Suppressor macrophage (primary cell): ENCODE data around the gene MYO1D.
"Not testable (repeated sequence)": the region's sequence is repeated elsewhere in the genome, so short reads cannot be mapped to it uniquely, and the experiment has no call there.

Experiments used
- DNase-seq, 4 experiments: peaks; one replicate each; pipeline ENCODE4 v3.0.0-alpha.2; 2020 to 2022

The MYO1D gene

GRCh38 chr17:32451879-32452278 lies 425.0 kb downstream of the MYO1D start:
- no peak for DNase-seq

- not testable (repeated sequence) for DNase-seq
Observed at GRCh38 chr17:32450379-32450778, 426.5 kb downstream of the MYO1D start.

- peak in 2 of 4 experiments; percentile 8 to 30 for DNase-seq
Observed at GRCh38 chr17:32449963-32450362, 427.0 kb downstream of the MYO1D start.

GRCh38 chr17:32446949-32447348 lies 430.0 kb downstream of the MYO1D start:
- no peak for DNase-seq

GRCh38 chr17:32445971-32446370 lies 431.0 kb downstream of the MYO1D start:
- DNase-seq: peak; percentile 5 to 64 (median 28)

GRCh38 chr17:32445497-32445896 lies 431.4 kb downstream of the MYO1D start:
- no peak for DNase-seq

- DNase-seq: peak in 3 of 4 experiments; percentile 35 to 51 (median 40)
Observed at GRCh38 chr17:32445074-32445415, 431.9 kb downstream of the MYO1D start.

GRCh38 chr17:32444301-32445073 lies 432.4 kb downstream of the MYO1D start, which contains the start of gene PSMD11:
PSMD11 (plus strand) TSS chr17:32444510; CDS start chr17:32444524, 14 bp downstream.
- peak; percentile 98 for DNase-seq

GRCh38 chr17:32443827-32444300 lies 433.1 kb downstream of the MYO1D start:
- DNase-seq: no peak
